Dedifferentiated amniotic fluid mesenchymal stem cell (primary cell): ENCODE data around the gene LRRC49.

Experiments
- DNase-seq: peaks from one replicate; pipeline ENCODE4 v3.0.0-alpha.2; 2016; ENCODE audit errors: extremely low spot score

Gene LRRC49

GRCh38 chr15:71049706-71050422, 157.2 kb downstream of the LRRC49 start:
- DNase-seq: no peak

- DNase-seq: no peak
Measured at GRCh38 chr15:71050461-71050860, 157.8 kb downstream of the LRRC49 start.

DNA sequence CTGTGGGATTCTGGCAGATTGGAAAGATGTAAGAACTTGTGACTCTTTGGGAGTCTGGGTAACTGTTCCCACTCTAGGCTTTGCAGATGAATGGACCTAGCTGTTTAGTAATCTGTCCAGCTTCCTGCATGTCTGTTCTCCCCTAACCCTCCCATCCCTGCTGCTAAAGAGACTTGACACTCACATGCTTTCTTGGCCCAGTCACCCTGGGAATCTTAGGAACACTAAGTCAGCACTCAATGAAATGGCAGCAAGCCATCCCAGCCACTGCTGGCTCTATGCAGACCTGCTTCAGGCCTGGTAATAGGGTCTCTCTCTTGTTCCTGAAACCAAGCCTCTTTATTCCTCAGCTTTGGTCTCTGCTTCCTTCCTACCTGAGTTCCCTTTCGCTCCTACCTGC, 158.9 kb downstream of the LRRC49 start:
- DNase-seq: no peak

DNA sequence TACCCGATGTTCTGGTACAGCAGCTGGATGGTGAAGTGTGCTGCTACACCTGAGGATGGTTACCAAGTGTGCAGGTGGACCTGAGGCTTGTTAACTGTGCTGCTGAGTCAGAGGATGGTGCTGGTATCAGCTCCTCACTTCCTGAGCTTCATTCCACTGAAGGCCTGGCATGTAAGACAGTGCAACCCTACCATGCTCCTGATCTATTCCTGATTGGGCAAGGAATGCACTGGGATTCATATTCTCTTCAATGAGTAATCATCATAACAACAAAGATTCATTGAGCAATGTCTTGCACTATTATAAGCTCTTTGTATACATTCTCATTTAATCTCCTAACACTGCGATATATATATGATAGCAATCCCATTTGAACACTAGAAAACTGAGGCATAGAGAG, 159.7 kb downstream of the LRRC49 start:
- DNase-seq: no peak

DNA sequence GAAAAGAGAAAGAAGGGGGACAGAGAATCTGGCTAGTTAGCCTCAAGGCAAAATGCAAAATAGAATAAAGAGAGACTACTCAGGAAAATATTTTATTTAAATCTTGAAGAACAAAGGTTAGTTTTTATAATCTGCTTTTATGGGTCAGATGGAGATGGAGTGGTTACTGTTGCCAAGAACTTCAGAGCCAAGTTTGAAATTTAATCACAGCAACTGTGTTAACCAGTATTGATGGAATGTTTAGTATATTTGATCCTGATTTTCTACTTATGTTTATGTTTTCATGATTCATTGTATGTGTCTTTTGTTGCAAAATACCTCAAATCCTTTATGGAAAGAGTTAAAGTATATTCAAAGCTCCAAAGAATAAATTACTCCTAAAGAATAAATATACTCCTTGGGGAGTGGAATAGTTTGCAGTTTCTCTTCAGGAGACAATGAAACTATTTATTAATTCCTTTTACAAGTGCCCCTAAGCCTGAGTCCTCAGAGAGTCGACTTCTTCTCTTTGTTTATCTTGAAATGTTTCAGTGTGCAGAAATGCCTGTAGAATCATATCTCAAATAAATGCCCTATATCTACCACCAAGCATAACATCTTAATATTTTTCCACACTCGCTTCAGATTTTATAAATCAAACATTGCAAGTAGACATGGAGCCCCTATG, 161.8 kb downstream of the LRRC49 start:
- DNase-seq: no peak

- peak; percentile 34 for DNase-seq
Measured at GRCh38 chr15:71055461-71055860, 162.8 kb downstream of the LRRC49 start.

GRCh38 chr15:71056111-71056510, 163.5 kb downstream of the LRRC49 start:
- DNase-seq: no peak

- no peak for DNase-seq
Measured at GRCh38 chr15:71057143-71057542, 164.5 kb downstream of the LRRC49 start.

DNA sequence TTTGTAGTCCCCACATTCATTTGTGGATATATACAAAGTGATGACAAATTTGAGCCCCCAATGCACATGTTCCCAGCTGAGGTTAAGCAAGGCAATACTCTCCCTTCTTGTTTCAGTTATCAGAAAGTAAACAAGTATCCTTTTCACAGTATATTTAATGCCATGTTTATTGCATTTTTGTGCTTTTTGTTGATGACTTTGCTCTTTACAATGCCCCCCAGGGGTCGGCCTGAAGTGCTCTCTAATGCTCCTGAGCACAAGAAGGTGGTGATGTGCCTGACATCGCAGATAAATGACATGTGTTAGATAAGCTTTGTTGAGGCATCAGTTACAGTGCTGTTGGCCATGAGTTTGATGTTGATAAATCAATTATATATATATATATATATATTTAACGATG, 165.0 kb downstream of the LRRC49 start:
- no peak for DNase-seq

GRCh38 chr15:71060983-71061382, 168.4 kb downstream of the LRRC49 start:
- no peak for DNase-seq

- no peak for DNase-seq
Measured at GRCh38 chr15:71066983-71067382, 174.4 kb downstream of the LRRC49 start.

GRCh38 chr15:71069693-71070092, 177.1 kb downstream of the LRRC49 start:
- DNase-seq: no peak

DNA sequence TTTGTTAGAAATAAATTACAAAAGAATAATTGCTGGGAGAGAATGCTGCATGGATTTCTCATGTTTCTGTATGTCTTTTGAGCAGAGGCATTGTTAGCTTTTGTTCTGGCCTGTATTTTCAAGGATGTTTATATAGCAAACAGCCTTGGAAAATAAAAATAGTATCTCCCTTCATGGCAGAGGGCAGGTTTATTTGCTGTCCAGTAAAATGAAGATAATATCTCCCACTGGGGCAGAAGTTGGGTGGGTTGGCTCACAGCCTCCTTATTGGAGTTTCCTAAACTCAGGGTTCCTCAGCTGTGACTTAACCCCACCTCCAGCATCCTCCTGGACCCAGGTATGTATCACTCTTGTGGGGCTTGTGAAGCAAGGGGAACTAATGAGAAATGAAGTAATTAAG, 178.9 kb downstream of the LRRC49 start:
- DNase-seq: no peak

GRCh38 chr15:71072423-71072822, 179.8 kb downstream of the LRRC49 start:
- DNase-seq: no peak

GRCh38 chr15:71078506-71079207, 186.0 kb downstream of the LRRC49 start:
- DNase-seq: no peak

DNA sequence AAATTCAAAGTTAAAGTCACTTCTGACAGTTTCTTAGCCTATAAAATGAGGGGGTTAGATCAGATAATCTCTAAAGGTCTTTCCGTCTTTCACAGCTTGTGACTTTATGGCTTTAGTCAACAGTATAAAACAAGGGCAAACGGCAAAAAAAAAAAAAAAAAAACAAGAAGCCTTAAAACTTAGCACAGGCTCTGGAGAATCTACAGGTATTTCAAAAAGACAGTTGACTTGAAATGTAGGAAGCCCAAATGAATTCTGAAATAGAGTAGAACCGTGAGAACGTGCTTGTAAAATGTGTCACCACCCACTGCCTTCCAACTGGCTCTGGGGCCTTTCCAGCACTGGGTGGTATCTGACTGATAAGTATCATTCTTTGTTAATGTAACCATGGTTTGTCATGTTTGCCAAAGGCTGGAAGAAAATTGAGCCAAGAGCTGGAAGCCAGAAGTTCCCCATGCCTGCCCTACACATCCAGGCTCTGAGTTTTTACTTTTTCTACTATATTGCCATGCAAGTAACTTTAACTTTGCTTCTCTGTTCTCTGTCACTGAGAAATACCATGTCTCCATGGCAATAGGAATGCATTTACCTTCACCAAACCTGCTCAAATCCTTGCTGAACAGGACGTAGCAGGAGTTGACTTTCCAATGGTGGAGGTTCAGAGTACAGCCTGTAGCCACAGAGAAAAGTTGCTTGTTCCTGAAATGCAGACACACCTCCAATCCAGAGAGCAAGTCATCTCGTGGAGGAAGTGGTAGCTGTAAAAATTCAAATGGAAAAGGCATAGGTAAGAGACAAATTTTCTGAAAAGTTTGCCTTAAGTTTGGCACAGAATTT, 186.8 kb downstream of the LRRC49 start:
- peak; percentile 59 for DNase-seq

GRCh38 chr15:71080166-71080565, 187.5 kb downstream of the LRRC49 start:
- no peak for DNase-seq

- peak; percentile 30 for DNase-seq
Measured at GRCh38 chr15:71080705-71081104, 188.1 kb downstream of the LRRC49 start.

DNA sequence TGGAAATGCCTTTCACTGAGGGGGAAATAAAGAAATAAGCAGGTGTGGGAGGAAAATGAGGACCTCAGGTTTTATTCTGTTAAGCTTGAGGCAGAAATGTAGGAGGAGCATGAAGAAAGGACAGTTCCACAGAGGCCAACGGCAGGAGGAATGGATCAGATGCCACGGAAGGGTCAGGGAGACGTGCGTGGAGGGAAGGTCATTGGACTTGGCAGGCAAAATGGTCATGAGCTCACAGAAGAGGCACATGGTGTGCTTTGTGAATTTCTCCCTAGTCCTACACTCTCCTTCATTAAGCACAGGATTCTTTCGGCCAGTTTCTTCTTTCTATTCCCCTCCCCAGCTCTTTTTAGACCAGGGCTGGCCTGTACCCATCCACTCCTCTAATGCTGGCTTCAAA, 190.2 kb downstream of the LRRC49 start:
- DNase-seq: no peak

DNA sequence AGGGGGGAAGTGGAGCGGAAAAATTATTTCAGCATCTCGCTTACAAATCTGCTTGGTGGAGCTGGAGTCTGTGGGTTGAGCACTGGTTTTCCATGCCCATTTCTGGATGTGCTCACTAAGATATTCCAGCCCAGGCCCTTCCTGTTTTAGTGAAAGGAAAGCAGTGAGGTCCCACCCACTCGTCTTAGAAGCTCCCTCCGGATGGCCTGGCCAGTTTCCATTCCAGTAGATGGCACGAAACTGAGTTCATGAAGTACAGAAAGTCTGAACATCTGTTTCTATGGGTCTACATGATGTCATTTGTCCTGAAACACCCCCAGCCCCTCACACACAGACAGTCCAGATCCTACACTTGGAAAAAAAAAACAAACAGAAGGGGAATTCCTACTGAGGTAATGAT, 190.7 kb downstream of the LRRC49 start:
- DNase-seq: no peak

- no peak for DNase-seq
Measured at GRCh38 chr15:71084264-71084663, 191.6 kb downstream of the LRRC49 start.

GRCh38 chr15:71085809-71086208, 193.2 kb downstream of the LRRC49 start:
- no peak for DNase-seq
